ENCODE results near the gene KIAA1671. TPM values are rescaled to one million over a fixed set of nuclear protein-coding genes. Genes with fewer than 3 reads are reported as not detected.

The KIAA1671 gene
- total RNA-seq, 1 experiment from 2014 or later: 7.7 TPM

GRCh38 chr22:25013607-25014006, 61.1 kb downstream of the KIAA1671 start:
- DNase-seq (ENCODE audit: low read depth): peak; percentile 87

- no peak for DNase-seq (ENCODE audit: low read depth)
Observed at GRCh38 chr22:25014896-25015755, 62.6 kb downstream of the KIAA1671 start.

- DNase-seq (ENCODE audit: low read depth): no peak
Observed at GRCh38 chr22:25016311-25016710, 63.8 kb downstream of the KIAA1671 start.

GRCh38 chr22:25018009-25018408, 65.5 kb downstream of the KIAA1671 start:
- DNase-seq (ENCODE audit: low read depth): no peak

GRCh38 chr22:25019427-25020184, 67.1 kb downstream of the KIAA1671 start:
- DNase-seq (ENCODE audit: low read depth): no peak

- no peak for DNase-seq (ENCODE audit: low read depth)
Observed at GRCh38 chr22:25021409-25021808, 68.9 kb downstream of the KIAA1671 start.

GRCh38 chr22:25021976-25022711, 69.6 kb downstream of the KIAA1671 start:
- peak; percentile 26 for DNase-seq (ENCODE audit: low read depth)

- peak; percentile 45 for DNase-seq (ENCODE audit: low read depth)
Observed at GRCh38 chr22:25023879-25024278, 71.4 kb downstream of the KIAA1671 start.

GRCh38 chr22:25024895-25025294, 72.4 kb downstream of the KIAA1671 start:
- DNase-seq (ENCODE audit: low read depth): no peak

- peak; percentile 85 for DNase-seq (ENCODE audit: low read depth)
Observed at GRCh38 chr22:25025491-25026400, 73.2 kb downstream of the KIAA1671 start.

- DNase-seq (ENCODE audit: low read depth): no peak
Observed at GRCh38 chr22:25027043-25027906, 74.8 kb downstream of the KIAA1671 start.

GRCh38 chr22:25027959-25028840, 75.7 kb downstream of the KIAA1671 start:
- peak; percentile 32 for DNase-seq (ENCODE audit: low read depth)

GRCh38 chr22:25028841-25029141, 76.3 kb downstream of the KIAA1671 start:
- no peak for DNase-seq (ENCODE audit: low read depth)

GRCh38 chr22:25029181-25029580, 76.7 kb downstream of the KIAA1671 start:
- no peak for DNase-seq (ENCODE audit: low read depth)

GRCh38 chr22:25030636-25031035, 78.1 kb downstream of the KIAA1671 start:
- DNase-seq (ENCODE audit: low read depth): peak; percentile 45

GRCh38 chr22:25032066-25032465, 79.5 kb downstream of the KIAA1671 start:
- no peak for DNase-seq (ENCODE audit: low read depth)

- no peak for DNase-seq (ENCODE audit: low read depth)
Observed at GRCh38 chr22:25035715-25036114, 83.2 kb downstream of the KIAA1671 start.

- DNase-seq (ENCODE audit: low read depth): no peak
Observed at GRCh38 chr22:25038239-25038638, 85.7 kb downstream of the KIAA1671 start.

- no peak for DNase-seq (ENCODE audit: low read depth)
Observed at GRCh38 chr22:25038771-25039170, 86.3 kb downstream of the KIAA1671 start.

Data from RPMI7951 (cell line).